ENCODE results near the gene MTX1. TPM values are rescaled to one million over a fixed set of nuclear protein-coding genes. Genes with fewer than 3 reads are reported as not detected.

The MTX1 gene
- total RNA-seq, 4 donors from 2014 or later: 35.5 to 46.9 (median 40.8) TPM

GRCh38 chr1:155205969-155206593 is 2.4 kb upstream of the MTX1 start:
- TF ChIP-seq, protein P1, sequence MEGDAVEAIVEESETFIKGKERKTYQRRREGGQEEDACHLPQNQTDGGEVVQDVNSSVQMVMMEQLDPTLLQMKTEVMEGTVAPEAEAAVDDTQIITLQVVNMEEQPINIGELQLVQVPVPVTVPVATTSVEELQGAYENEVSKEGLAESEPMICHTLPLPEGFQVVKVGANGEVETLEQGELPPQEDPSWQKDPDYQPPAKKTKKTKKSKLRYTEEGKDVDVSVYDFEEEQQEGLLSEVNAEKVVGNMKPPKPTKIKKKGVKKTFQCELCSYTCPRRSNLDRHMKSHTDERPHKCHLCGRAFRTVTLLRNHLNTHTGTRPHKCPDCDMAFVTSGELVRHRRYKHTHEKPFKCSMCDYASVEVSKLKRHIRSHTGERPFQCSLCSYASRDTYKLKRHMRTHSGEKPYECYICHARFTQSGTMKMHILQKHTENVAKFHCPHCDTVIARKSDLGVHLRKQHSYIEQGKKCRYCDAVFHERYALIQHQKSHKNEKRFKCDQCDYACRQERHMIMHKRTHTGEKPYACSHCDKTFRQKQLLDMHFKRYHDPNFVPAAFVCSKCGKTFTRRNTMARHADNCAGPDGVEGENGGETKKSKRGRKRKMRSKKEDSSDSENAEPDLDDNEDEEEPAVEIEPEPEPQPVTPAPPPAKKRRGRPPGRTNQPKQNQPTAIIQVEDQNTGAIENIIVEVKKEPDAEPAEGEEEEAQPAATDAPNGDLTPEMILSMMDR (IDR thresholded peaks at IDR 0.05; ENCODE audit: low read depth): no peak

- TF ChIP-seq, protein P1 (IDR thresholded peaks at IDR 0.05; ENCODE audit: low read depth): no peak
Observed at GRCh38 chr1:155206891-155207805, 1.3 kb upstream of the MTX1 start.

DNA sequence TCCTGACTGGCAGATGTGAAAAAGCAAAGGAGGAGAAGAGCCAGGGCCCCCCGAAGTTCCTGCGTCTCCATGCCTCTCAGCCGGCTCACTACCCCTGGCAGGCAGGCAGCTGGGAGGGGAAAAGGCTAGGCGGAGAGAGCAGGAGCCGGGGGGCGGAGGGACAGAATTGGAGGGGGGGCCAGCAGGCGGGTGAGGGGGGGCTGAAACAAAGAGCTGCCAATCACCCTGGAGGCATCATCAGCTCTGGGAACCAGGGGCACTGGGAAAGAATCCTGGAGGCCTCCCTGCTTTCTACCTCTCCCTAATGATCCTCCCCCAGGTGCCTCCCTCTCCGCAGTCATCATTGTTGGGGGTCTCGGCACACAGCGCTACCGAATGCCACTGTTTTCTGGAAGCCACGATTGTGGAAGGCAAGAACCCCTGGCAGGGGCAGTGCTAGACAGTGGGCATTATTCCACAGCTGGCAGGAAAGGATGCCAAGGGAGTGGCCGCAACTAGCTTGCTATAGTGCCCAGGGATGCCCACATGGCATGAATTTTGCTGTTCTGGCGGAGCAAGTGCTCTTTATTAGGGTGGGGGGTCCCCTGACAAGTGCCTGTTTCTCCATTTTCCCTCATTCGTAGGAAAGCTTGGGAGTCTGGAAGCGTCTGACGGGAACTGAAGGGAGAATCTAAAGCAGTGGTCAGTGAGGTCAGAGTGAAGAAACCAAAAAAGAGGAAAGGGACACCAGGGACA is 522 bp upstream of the MTX1 start, which contains the start of gene THBS3:
Gene THBS3 (minus strand): TSS at position 92 of the 735 bp plus-strand sequence. CDS start 21 bp downstream, at position 71.
- TF ChIP-seq, protein P1 (IDR thresholded peaks at IDR 0.05; ENCODE audit: low read depth): no peak

DNA sequence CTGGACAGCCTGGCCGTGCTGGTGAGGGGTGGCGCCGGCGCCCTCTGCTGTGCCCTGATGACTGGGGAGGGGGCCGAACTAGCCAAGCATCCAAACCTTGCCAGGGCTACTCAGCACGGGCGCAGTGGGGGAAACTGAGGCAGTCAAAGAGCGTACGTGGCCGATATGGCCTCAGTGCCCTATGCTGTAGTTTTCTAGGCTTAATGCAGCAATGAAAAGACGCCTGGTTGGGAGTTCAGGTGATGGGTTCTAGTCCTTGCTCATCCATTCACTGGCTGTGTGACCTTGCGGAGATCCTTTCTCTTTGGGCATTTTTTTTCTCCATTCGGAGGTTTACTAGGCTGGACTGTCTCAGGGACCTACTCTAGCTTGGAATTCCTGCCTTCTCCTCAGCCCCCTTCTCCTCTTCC is 822 bp downstream of the MTX1 start:
- TF ChIP-seq, protein P1 (IDR thresholded peaks at IDR 0.05; ENCODE audit: low read depth): no peak

- TF ChIP-seq, protein P1 (IDR thresholded peaks at IDR 0.05; ENCODE audit: low read depth): no peak
Observed at GRCh38 chr1:155210314-155211104, 2.0 kb downstream of the MTX1 start.

GRCh38 chr1:155218854-155219591 is 10.5 kb downstream of the MTX1 start:
- TF ChIP-seq, protein P1 (IDR thresholded peaks at IDR 0.05; ENCODE audit: low read depth): no peak
